ENCODE data around the gene FASTKD3.

GRCh38 chr5:7875151-7875550 is 6.3 kb upstream of the FASTKD3 start:
- no peak for TF ChIP-seq CTCF (conservative IDR thresholded peaks at IDR 0.05)
- TF ChIP-seq EZH2 (IDR thresholded peaks at IDR 0.05; ENCODE audit: low read depth): no peak

Data from PC-9 (cell line).